Type B pancreatic cell (in vitro differentiated cells): ENCODE data around the gene IL10. TPM values are rescaled to one million over a fixed set of nuclear protein-coding genes. Genes with fewer than 3 reads are reported as not detected.

Experiments
- DNase-seq: peaks from one replicate; pipeline ENCODE4 v3.0.0; 2021; ENCODE audit warnings: mixed read lengths; ENCODE audit not compliant: unreplicated experiment; ENCODE audit errors: extremely low spot score
- H3K27ac Mint-ChIP-seq: 2 replicates; pipeline ENCODE4 v1.8.0; 2021; ENCODE audit warnings: mild to moderate bottlenecking, mixed read lengths
- H3K27me3 Mint-ChIP-seq: 2 replicates; pipeline ENCODE4 v1.8.0; 2021; ENCODE audit warnings: mixed read lengths
- H3K36me3 Mint-ChIP-seq: 2 replicates; pipeline ENCODE4 v1.8.0; 2021; ENCODE audit warnings: mixed read lengths
- H3K4me1 Mint-ChIP-seq: one replicate; pipeline ENCODE4 v1.8.0; 2021; ENCODE audit warnings: mixed read lengths; ENCODE audit not compliant: unreplicated experiment
- H3K4me3 Mint-ChIP-seq: 2 replicates; pipeline ENCODE4 v1.8.0; 2021; ENCODE audit warnings: mild to moderate bottlenecking, mixed read lengths
- H3K9me3 Mint-ChIP-seq: 2 replicates; pipeline ENCODE4 v1.8.0; 2021; ENCODE audit warnings: mixed read lengths
- CTCF ChIP-seq: fragments of 200-600 bp; sonication (generic); conservative IDR thresholded peaks from 2 replicates; pipeline ENCODE4 v1.5.0; 2021; ENCODE audit warnings: antibody characterized with exemption, mild to moderate bottlenecking
- total RNA-seq: library from RNA; stranded (reverse); gene quantifications from 2 replicates; pipeline ENCODE4 v1.2.1, GENCODE V29; 2021; ENCODE audit warnings: low replicate concordance

The IL10 gene
- total RNA-seq, 1 donor from 2014 or later, result not detected

GRCh38 chr1:206717674-206717989 lies 54.7 kb downstream of the IL10 start:
- no peak overlapping the region for H3K27ac Mint-ChIP-seq
- H3K4me3 Mint-ChIP-seq, result no peak overlapping the region
- TF ChIP-seq CTCF, result no peak
- DNase-seq, result no peak
- no peaks in the 10 kb centered on the region for H3K27me3 Mint-ChIP-seq
- no peaks in the 10 kb centered on the region for H3K36me3 Mint-ChIP-seq
- peaks cover 35% of the 10 kb centered on the region for H3K4me1 Mint-ChIP-seq
- no peaks in the 10 kb centered on the region for H3K9me3 Mint-ChIP-seq

Other genes with a start within 250 kb of the IL10 start
- gene EIF2D, start 160.0 kb downstream of the IL10 start, total RNA-seq, result 38.2 and 45.7 TPM in 2 replicates
- 1.0 and 7.2 TPM in 2 replicates for gene DYRK3, start 137.0 kb downstream of the IL10 start, total RNA-seq
- 62.3 and 63.1 TPM in 2 replicates for gene MAPKAPK2, start 87.6 kb downstream of the IL10 start, total RNA-seq
- not detected in 2 replicates for gene IL19, start 1.7 kb downstream of the IL10 start, total RNA-seq
- not detected in 2 replicates for gene IL20, start 93.1 kb upstream of the IL10 start, total RNA-seq
- not detected in 2 replicates for gene IL24, start 124.9 kb upstream of the IL10 start, total RNA-seq
- gene FCMR, start 149.4 kb upstream of the IL10 start, total RNA-seq, result 0.58 and 0.81 TPM in 2 replicates
- 16.9 and 30.1 TPM in 2 replicates for gene PIGR, start 174.0 kb upstream of the IL10 start, total RNA-seq
- not detected in 2 replicates for gene FCAMR, start 198.0 kb upstream of the IL10 start, total RNA-seq